Neural crest cell (in vitro differentiated cells): ENCODE data around the gene PLIN1. TPM values are rescaled to one million over a fixed set of nuclear protein-coding genes. Genes with fewer than 3 reads are reported as not detected.

Experiments used
- DNase-seq: peaks from one replicate; pipeline ENCODE4 v3.0.0; 2021; ENCODE audit warnings: low read depth, mixed read lengths, low spot score
- H3K27ac Mint-ChIP-seq: one replicate; pipeline ENCODE4 v1.8.0; 2021; ENCODE audit warnings: mild to moderate bottlenecking, mixed read lengths; ENCODE audit not compliant: unreplicated experiment
- H3K27me3 Mint-ChIP-seq: 2 replicates; pipeline ENCODE4 v1.8.0; 2021; ENCODE audit warnings: low read depth, mild to moderate bottlenecking, mixed read lengths
- H3K36me3 Mint-ChIP-seq: 2 replicates; pipeline ENCODE4 v1.8.0; 2021; ENCODE audit warnings: low read depth, mild to moderate bottlenecking, mixed read lengths
- H3K4me1 Mint-ChIP-seq: 2 replicates; pipeline ENCODE4 v1.8.0; 2021; ENCODE audit warnings: mixed read lengths
- H3K4me3 Mint-ChIP-seq: one replicate; pipeline ENCODE4 v1.8.0; 2021; ENCODE audit warnings: mild to moderate bottlenecking, mixed read lengths
- H3K9me3 Mint-ChIP-seq: 2 replicates; pipeline ENCODE4 v1.8.0; 2021; ENCODE audit warnings: mixed read lengths
- CTCF ChIP-seq: fragments of 200-600 bp; sonication (generic); conservative IDR thresholded peaks from 2 replicates; pipeline ENCODE4 v1.5.0; 2021; ENCODE audit warnings: antibody characterized with exemption, mild to moderate bottlenecking
- total RNA-seq: library from RNA; stranded (reverse); gene quantifications from 2 replicates; pipeline ENCODE4 v1.2.1, GENCODE V29; 2021

Gene PLIN1
- total RNA-seq, 1 donor from 2014 or later, result 0.56 TPM

GRCh38 chr15:89666858-89667705 is 12.1 kb downstream of the PLIN1 start:
- no peaks in the 10 kb centered on the region for H3K36me3 Mint-ChIP-seq
- no peak overlapping the region for H3K27ac Mint-ChIP-seq
- H3K27me3 Mint-ChIP-seq, result no peaks in the 10 kb centered on the region
- peaks cover 4% of the 10 kb centered on the region for H3K4me1 Mint-ChIP-seq
- no peak for DNase-seq
- H3K4me3 Mint-ChIP-seq, result no peak overlapping the region
- H3K9me3 Mint-ChIP-seq, result no peaks in the 10 kb centered on the region
- no peak for TF ChIP-seq CTCF

DNA sequence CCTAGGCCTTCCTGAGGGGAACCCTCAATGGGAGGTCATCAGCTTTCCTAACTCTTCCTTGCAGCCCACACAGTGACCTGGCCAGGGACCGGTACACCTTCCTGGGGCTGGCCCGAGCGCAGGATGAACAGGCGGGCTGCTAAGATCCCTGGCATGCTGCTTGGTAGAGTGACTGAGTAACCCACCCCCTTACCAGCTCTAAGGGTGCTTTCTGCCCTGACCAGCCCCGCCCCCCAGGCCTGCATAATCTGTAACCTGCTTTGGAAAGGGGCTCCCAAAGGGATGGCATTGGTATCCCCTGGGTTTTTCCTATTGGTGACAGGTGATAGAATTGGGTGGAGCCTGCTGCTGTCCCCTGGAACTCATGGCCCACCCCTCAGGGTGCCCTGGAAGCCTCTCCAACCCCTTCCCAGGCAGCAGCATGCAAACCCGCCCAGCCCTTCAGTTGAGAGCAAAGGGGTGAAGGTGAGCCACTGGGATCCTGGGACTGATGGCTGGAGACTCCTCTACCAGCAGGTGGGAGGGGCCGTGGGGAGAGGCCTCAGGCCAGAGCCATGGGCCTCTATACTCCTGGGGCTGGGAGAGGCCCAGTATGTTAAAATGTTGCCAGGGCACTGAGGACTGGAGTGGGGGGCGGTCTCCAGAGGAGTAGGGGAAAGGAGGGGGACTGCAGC is 12.8 kb downstream of the PLIN1 start:
- Mint-ChIP-seq H3K4me1 (peaks cover 4% of the 10 kb centered on the region), H3K4me3 (no peak overlapping the region), H3K9me3 (no peaks in the 10 kb centered on the region), H3K27ac (no peak overlapping the region), H3K36me3 (no peaks in the 10 kb centered on the region), H3K27me3 (peaks cover 3% of the 10 kb centered on the region)
- TF ChIP-seq CTCF, result no peak
- DNase-seq, result no peak

DNA sequence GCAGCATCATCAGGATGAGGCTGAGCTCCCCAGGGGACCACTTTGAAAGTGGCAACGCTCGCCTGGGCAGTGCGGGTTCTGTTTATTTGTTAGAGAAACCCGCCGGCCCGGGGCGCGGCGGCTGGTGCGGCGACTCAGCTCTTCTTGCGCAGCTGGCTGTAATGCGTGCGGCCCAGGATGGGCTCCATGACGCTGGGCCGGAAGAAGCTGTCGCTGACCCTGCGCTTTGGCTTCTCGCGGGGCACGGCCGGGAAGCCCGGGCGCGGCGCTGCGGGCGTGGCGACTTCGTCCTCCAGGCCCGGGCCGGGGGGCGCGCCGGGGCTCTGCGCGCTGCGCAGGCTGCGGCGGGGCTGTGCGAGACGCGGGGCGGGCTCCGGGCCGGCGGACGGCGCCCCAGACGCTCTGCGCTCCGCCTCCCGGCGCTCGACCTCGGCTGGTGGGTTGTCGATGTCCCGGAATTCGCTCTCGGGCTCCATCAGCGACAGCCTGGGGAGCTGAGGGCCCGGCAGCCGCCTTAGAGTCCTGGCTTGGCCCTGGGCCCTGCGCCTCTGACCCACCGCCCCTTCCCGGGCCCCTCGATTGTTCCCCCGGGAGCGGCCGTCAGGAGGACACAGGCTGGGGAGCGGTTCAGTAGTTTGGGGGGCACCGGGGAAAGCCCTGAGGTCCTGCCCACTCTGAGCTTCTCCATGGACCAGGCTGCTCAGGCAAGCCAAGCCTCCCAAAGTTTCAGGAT is 13.6 kb downstream of the PLIN1 start:
- peak; percentile 53 for DNase-seq
- H3K27ac Mint-ChIP-seq, result no peak overlapping the region
- no peak for TF ChIP-seq CTCF
- H3K36me3 Mint-ChIP-seq, result no peaks in the 10 kb centered on the region
- peaks cover 4% of the 10 kb centered on the region for H3K4me1 Mint-ChIP-seq
- H3K4me3 Mint-ChIP-seq, result no peak overlapping the region
- H3K27me3 Mint-ChIP-seq, result peaks cover 8% of the 10 kb centered on the region
- no peaks in the 10 kb centered on the region for H3K9me3 Mint-ChIP-seq

GRCh38 chr15:89664441-89665350 is 14.5 kb downstream of the PLIN1 start:
- no peak for TF ChIP-seq CTCF
- DNase-seq, result no peak
- peaks cover 4% of the 10 kb centered on the region for H3K4me1 Mint-ChIP-seq
- H3K4me3 Mint-ChIP-seq, result peak overlapping the region; percentile 65
- H3K27me3 Mint-ChIP-seq, result peaks cover 16% of the 10 kb centered on the region
- H3K27ac Mint-ChIP-seq, result peak overlapping the region; percentile 5
- no peaks in the 10 kb centered on the region for H3K9me3 Mint-ChIP-seq
- no peaks in the 10 kb centered on the region for H3K36me3 Mint-ChIP-seq
